ENCODE data around the gene GPC1.

Gene GPC1

GRCh38 chr2:240412975-240413812 is 22.3 kb upstream of the GPC1 start:
- no peak for DNase-seq (ENCODE audit: low read depth in 2 of 2)

DNA sequence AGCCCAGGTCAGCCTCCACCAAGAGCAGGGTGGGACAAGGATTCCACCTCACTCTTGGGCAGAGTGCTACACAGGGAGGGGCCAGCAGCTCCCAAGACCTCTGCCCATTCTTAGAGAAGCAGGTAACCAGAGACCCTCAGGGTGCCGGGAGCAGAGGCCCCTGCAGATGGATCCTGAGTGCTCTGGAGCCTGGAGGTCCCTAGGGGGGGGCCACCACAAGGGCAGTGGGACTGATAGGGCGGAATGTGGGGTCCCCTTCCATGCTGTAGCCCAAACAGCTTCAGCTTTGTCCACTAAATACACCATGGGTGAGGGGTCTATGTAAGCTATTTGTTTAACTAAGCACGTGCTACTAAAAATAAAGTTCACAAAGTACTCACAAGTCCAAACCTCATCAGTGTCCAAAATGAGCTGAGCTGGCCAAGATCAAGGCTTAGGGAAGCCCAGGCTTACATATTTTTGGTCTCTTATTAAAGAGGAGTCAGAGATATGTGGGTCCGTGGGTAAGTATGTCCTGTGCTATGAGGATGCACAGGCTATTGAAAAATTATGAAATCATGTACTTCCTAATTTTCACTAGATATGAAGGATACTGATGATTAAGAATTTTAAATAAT is 21.5 kb upstream of the GPC1 start:
- no peak for DNase-seq (ENCODE audit: low read depth in 2 of 2)

- no peak for DNase-seq (ENCODE audit: low read depth in 2 of 2)
These were observed 18.6 kb upstream of the GPC1 start for GRCh38 chr2:240416821-240417220.

GRCh38 chr2:240418311-240418710 is 17.2 kb upstream of the GPC1 start:
- DNase-seq (ENCODE audit: low read depth in 2 of 2) = no peak

- DNase-seq (ENCODE audit: low read depth in 2 of 2) = no peak
These were observed 16.2 kb upstream of the GPC1 start for GRCh38 chr2:240419271-240419670.

GRCh38 chr2:240419723-240420122 is 15.7 kb upstream of the GPC1 start:
- DNase-seq (ENCODE audit: low read depth in 2 of 2) = no peak

GRCh38 chr2:240420206-240421104 is 15.0 kb upstream of the GPC1 start:
- DNase-seq (ENCODE audit: low read depth in 2 of 2) = no peak

GRCh38 chr2:240421381-240421780 is 14.1 kb upstream of the GPC1 start:
- no peak for DNase-seq (ENCODE audit: low read depth in 2 of 2)

GRCh38 chr2:240422658-240423329 is 12.7 kb upstream of the GPC1 start:
- no peak for DNase-seq (ENCODE audit: low read depth in 2 of 2)

GRCh38 chr2:240423788-240424191 is 11.7 kb upstream of the GPC1 start:
- DNase-seq (ENCODE audit: low read depth in 2 of 2) = no peak

- no peak for DNase-seq (ENCODE audit: low read depth in 2 of 2)
These were observed 10.9 kb upstream of the GPC1 start for GRCh38 chr2:240424341-240425235.

GRCh38 chr2:240425236-240425615 is 10.2 kb upstream of the GPC1 start:
- no peak for DNase-seq (ENCODE audit: low read depth in 2 of 2)

DNA sequence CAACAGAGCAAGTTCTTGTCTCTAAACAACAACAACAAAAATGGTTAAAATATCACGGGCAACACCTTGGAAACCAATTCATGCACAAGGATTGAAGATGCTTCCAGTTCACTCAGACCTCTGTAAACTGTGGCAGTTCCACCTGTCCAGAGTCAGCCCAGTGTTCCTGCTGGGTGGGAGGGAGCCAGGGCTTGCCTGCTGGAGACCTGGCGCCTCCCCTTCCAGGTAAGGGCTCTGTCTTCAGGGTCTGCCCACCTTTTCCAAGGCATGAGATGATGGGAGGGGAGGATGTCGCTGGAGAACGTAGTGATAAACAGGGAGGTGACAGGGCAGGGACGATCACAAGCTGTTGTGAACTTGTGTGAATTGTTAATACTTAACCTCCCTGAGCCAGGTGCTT is 9.8 kb upstream of the GPC1 start:
- no peak for DNase-seq (ENCODE audit: low read depth in 2 of 2)

DNA sequence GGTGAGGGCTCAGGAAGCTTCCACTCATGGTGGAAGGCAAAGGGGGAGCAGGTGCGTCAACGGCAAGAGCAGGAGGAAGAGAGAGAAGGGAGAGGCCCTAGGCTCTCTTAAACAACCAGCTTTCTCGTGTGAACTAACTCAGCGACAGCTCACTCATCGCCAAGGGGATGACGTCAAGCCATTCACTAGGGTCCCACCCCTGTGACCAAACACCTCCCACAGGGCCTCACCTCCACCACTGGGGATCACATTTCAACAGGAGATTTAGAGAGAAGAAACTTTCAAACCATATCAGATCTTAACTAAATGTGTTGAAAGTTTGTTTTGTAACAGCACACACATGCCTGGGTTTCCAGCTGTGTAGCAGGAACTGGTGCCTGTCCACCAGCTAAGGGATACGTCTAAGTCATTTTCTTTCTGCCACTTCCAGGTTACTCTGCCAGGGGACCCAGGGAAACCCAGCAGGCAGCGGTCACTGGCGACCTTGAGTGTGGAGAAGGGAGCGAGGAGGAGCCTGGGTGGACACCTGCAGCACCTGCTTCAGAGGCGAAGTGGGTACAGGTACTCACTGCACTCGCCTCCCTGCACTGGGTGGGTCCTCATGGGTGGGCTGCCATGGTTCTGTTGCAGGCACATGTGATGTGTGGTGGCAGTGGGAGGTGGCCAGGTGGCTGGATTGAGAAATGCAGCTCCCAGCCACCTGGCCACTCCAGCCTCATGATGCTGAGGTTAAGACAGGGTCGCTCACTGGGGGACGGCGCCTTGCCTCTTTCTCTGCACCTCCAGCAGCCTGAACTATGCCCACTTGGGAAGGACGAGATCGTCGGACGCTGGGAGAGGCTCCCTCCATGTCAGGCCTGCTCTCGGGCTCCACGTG is 8.4 kb upstream of the GPC1 start:
- DNase-seq (ENCODE audit: low read depth in 2 of 2) = no peak

DNA sequence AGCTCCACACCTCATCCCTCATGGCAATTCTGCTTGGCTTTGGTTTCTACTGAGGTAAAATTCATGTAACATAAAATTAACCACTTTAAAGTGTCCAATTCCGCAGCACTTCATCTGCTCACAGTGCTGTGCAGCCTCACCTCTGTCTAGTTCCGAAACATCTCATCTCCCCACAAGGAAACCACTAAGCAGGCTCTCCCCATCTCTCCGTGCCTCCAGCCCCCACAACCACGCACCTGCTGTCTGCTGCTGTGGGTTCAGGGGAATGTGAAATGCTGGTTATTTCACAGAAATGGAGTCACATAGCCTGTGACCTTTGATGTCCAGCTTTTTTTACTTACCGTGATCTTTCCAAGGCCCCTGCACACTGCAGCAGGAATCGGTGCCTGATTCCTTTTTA is 7.7 kb upstream of the GPC1 start:
- DNase-seq (ENCODE audit: low read depth in 2 of 2) = no peak

- DNase-seq (ENCODE audit: low read depth in 2 of 2) = no peak
These were observed 7.2 kb upstream of the GPC1 start for GRCh38 chr2:240428245-240428644.

DNA sequence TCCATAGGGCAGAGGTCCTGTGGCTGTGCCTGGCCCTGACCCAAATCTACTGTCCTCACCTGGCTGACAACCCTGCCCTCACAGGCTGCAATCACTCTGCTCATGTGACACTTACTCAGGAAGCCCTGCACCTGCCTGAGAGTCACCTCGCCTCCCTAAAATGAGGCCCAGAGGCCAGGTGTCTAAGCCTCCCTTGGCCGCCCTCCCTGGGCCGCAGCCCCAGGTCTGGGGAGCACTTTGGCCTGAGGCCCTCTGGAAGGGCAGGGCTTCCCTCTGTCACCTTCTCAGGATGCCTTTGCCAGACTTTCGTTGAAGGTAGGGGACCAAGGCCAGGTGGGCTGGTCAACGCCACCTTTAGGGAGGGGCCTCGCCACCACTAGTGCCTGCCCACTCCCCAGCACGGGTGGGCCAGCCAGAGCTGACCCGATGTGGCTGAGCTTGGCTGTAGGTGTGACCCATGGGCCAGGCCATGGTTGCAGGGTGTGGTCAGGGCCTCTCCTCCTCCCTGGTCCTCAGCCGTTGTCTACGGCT is 6.1 kb upstream of the GPC1 start:
- DNase-seq (ENCODE audit: low read depth in 2 of 2) = no peak

GRCh38 chr2:240429872-240430491 is 5.5 kb upstream of the GPC1 start:
- no peak for DNase-seq (ENCODE audit: low read depth in 2 of 2)

- no peak for DNase-seq (ENCODE audit: low read depth in 2 of 2)
These were observed 4.9 kb upstream of the GPC1 start for GRCh38 chr2:240430595-240430994.
